ENCODE results near the gene OAT. TPM values are rescaled to one million over a fixed set of nuclear protein-coding genes. Genes with fewer than 3 reads are reported as not detected.

Gene OAT
- total and polyA plus RNA-seq, 2 of the 4 experiments (the other 2 are of a cell fraction) = 110 to 152 TPM

DNA sequence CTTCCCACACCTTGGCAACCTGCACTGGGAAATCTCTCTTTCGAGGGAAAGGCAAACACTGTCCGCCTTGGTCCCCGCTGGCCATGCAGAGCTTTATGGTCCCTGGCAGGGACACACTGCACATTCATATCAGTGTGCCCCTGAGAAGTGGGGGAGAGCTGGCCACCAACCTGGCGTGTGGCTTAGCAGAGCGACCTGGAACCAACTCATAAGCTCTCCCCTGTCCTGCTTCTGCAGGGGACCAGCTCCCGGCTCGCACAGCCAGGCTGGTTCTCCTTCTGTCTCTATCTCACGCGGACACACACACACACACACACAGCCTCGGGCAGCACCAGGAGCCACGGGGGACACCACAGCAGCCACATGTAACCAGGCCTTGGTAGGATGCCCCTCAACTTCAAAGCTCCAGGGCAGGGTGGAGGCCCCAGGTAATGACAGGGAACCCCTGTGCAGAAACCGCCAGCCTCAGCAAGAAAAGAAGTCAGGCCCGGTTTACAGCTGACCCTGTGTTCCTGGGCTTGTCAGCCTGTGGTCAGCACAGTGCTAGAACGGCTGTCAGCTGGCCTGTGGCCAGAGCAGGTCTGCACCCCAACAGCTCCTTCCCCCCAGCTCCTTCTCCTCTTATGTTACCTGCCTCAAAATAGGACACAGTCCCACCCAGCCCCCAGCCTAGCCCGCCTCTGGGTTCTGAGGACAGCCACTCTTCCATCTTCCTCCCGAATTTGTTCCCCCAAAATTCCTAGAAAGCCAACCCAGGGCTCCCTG, 69.3 kb downstream of the OAT start:
- Histone ChIP-seq H3K56ac (ENCODE audit: extremely low read depth, insufficient read depth, low read length) (no peak overlapping the region), H3K23ac (ENCODE audit: low read depth, low read length) (no peak overlapping the region), H2BK20ac (ENCODE audit: low read depth, low read length) (no peak overlapping the region), H3K4me2 (ENCODE audit: low read depth, low read length) (no peak overlapping the region), H3K9ac (ENCODE audit: low read depth, low read length) (no peak overlapping the region), H3K9me3 (ENCODE audit: control insufficient read depth, insufficient read depth, low read length) (0 out of 2 replicates have a peak, but pooled peaks cover 2% of the 10 kb centered on the region), H2AFZ (replicated peaks; ENCODE audit: low read length, poor library complexity) (no peak overlapping the region), H3K18ac (ENCODE audit: low read depth, low read length) (no peak overlapping the region), H3K4me3 (ENCODE audit: insufficient read depth, low read depth, low read length) (no peak overlapping the region), H3K9me1 (ENCODE audit: insufficient read depth, low read length) (no peaks in the 10 kb centered on the region), H4K8ac (ENCODE audit: low read depth in 2 of 2, low read length in 2 of 2) (no peak overlapping the region), H2BK5ac (ENCODE audit: low read depth, low read length, poor library complexity, severe bottlenecking) (no peak overlapping the region), H4K91ac (ENCODE audit: insufficient read depth, low read depth, low read length) (no peak overlapping the region), H2BK15ac (ENCODE audit: low read depth, low read length) (no peak overlapping the region), H4K20me1 (ENCODE audit: insufficient read depth, low read length) (no peaks in the 10 kb centered on the region), H3K79me1 (ENCODE audit: low read depth in 1 of 2, low read length in 2 of 2) (no peaks in the 10 kb centered on the region), H3K14ac (replicated peaks; ENCODE audit: low read depth, low read length) (no peak overlapping the region), H2BK120ac (ENCODE audit: low read depth, low read length) (no peak overlapping the region), H3K27ac (ENCODE audit: insufficient read depth, low read length) (no peak overlapping the region), H3K4ac (ENCODE audit: low read depth, low read length) (no peak overlapping the region), H2AK9ac (replicated peaks; ENCODE audit: low read depth, low read length, poor library complexity) (peak overlapping the region; percentile 42), H3K4me1 (ENCODE audit: control insufficient read depth, insufficient read depth, low read length) (no peaks in the 10 kb centered on the region), H2AK5ac (ENCODE audit: low read depth, low read length) (no peak overlapping the region), H3K27me3 (ENCODE audit: control insufficient read depth, insufficient read depth, low read length) (peaks cover 1% of the 10 kb centered on the region; the same call in 1 of the 2 replicates), H4K5ac (ENCODE audit: low read depth, low read length) (no peak overlapping the region), H3K36me3 (ENCODE audit: control insufficient read depth, insufficient read depth, low read length) (no peaks in the 10 kb centered on the region)
- TF ChIP-seq, protein P1, sequence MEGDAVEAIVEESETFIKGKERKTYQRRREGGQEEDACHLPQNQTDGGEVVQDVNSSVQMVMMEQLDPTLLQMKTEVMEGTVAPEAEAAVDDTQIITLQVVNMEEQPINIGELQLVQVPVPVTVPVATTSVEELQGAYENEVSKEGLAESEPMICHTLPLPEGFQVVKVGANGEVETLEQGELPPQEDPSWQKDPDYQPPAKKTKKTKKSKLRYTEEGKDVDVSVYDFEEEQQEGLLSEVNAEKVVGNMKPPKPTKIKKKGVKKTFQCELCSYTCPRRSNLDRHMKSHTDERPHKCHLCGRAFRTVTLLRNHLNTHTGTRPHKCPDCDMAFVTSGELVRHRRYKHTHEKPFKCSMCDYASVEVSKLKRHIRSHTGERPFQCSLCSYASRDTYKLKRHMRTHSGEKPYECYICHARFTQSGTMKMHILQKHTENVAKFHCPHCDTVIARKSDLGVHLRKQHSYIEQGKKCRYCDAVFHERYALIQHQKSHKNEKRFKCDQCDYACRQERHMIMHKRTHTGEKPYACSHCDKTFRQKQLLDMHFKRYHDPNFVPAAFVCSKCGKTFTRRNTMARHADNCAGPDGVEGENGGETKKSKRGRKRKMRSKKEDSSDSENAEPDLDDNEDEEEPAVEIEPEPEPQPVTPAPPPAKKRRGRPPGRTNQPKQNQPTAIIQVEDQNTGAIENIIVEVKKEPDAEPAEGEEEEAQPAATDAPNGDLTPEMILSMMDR (conservative IDR thresholded peaks at IDR 0.05; ENCODE audit: low read depth, low read length) = no peak
- TF ChIP-seq RCOR1 (IDR thresholded peaks at IDR 0.05; ENCODE audit: insufficient replicate concordance, low read length) (no peak), MAZ (IDR thresholded peaks at IDR 0.05; ENCODE audit: borderline replicate concordance, low read depth, low read length) (no peak), RAD21 (IDR thresholded peaks at IDR 0.05; ENCODE audit: low read length) (no peak)
- TF ChIP-seq, protein P2, sequence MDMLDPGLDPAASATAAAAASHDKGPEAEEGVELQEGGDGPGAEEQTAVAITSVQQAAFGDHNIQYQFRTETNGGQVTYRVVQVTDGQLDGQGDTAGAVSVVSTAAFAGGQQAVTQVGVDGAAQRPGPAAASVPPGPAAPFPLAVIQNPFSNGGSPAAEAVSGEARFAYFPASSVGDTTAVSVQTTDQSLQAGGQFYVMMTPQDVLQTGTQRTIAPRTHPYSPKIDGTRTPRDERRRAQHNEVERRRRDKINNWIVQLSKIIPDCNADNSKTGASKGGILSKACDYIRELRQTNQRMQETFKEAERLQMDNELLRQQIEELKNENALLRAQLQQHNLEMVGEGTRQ (IDR thresholded peaks at IDR 0.05; ENCODE audit: low read depth, low read length) = no peak
- BruUV-seq (replicated peaks) = no TSS peak
- intact Hi-C loops (cut with micrococcal nuclease) (no loop called here), dilution Hi-C loops (cut with HindIII; ENCODE audit: low sequenced_read_pairs, unreplicated experiment) (no loop called here), in situ Hi-C loops (cut with MboI; ENCODE audit: low sequenced_read_pairs) (no loop called here)
- CTCF ChIA-PET = interaction anchor here (0.6 kb wide), 1 partner anchor 156 kb away, joined by 3 read pairs; no protein-coding TSS in a partner anchor
- no peak for ATAC-seq (ENCODE audit: low read depth)
- POLR2A ChIA-PET (ENCODE audit: unreplicated experiment) = no interaction called here
- no peak for DNase-seq
- 68% methylated on average over 10 of the region's 16 CpGs; no CpG with 5 or more reads in 1 of the 2 experiments for WGBS, 2 experiments (ENCODE audit: extremely low coverage in 2 of 2, insufficient read length in 1 of 2)
